Chondrocyte (in vitro differentiated cells): ENCODE measurements around the gene TEAD1. TPM values are rescaled to one million over a fixed set of nuclear protein-coding genes. Genes with fewer than 3 reads are reported as not detected.
A peak's percentile ranks its signal among the peaks of the same experiment; 100 is the strongest.

Experiments
- DNase-seq: peaks from one replicate; pipeline ENCODE4 v3.0.0; 2021; ENCODE audit warnings: mixed read lengths, low spot score
- H3K27ac Mint-ChIP-seq: one replicate; pipeline ENCODE4 v1.8.0; 2021; ENCODE audit warnings: mild to moderate bottlenecking, moderate library complexity, mixed read lengths; ENCODE audit not compliant: unreplicated experiment
- H3K27me3 Mint-ChIP-seq: 2 replicates; pipeline ENCODE4 v1.8.0; 2021; ENCODE audit warnings: low read depth, mixed read lengths
- H3K36me3 Mint-ChIP-seq: 2 replicates; pipeline ENCODE4 v1.8.0; 2021; ENCODE audit warnings: low read depth, mixed read lengths
- H3K4me1 Mint-ChIP-seq: 2 replicates; pipeline ENCODE4 v1.8.0; 2021; ENCODE audit warnings: low read depth, mild to moderate bottlenecking, mixed read lengths
- H3K4me3 Mint-ChIP-seq: one replicate; pipeline ENCODE4 v1.8.0; 2021; ENCODE audit warnings: mild to moderate bottlenecking, moderate library complexity, mixed read lengths; ENCODE audit not compliant: unreplicated experiment
- H3K9me3 Mint-ChIP-seq: 2 replicates; pipeline ENCODE4 v1.8.0; 2021; ENCODE audit warnings: low read depth, mixed read lengths
- CTCF ChIP-seq: fragments of 200-600 bp; sonication (generic); IDR thresholded peaks from 2 replicates; pipeline ENCODE4 v1.5.0; 2021; ENCODE audit warnings: antibody characterized with exemption, mild to moderate bottlenecking, moderate library complexity
- total RNA-seq: library from RNA; stranded (reverse); gene quantifications from 3 replicates; pipeline ENCODE4 v1.2.1, GENCODE V29; 2021

The TEAD1 gene
- total RNA-seq, 1 donor from 2014 or later = 137 TPM

- Mint-ChIP-seq H3K27ac (no peak overlapping the region), H3K36me3 (no peaks in the 10 kb centered on the region), H3K4me3 (no peak overlapping the region), H3K27me3 (no peaks in the 10 kb centered on the region), H3K9me3 (no peaks in the 10 kb centered on the region), H3K4me1 (peaks cover 72% of the 10 kb centered on the region)
- TF ChIP-seq CTCF = no peak
- DNase-seq = no peak
Measured at GRCh38 chr11:12721816-12722604, 47.8 kb downstream of the TEAD1 start.

GRCh38 chr11:12723421-12724300, 49.4 kb downstream of the TEAD1 start:
- H3K27ac Mint-ChIP-seq = peak overlapping the region; percentile 86
- no peak overlapping the region for H3K4me3 Mint-ChIP-seq
- no peaks in the 10 kb centered on the region for H3K9me3 Mint-ChIP-seq
- H3K36me3 Mint-ChIP-seq = no peaks in the 10 kb centered on the region
- DNase-seq = no peak
- H3K4me1 Mint-ChIP-seq = peaks cover 85% of the 10 kb centered on the region
- no peaks in the 10 kb centered on the region for H3K27me3 Mint-ChIP-seq
- TF ChIP-seq CTCF = no peak

DNA sequence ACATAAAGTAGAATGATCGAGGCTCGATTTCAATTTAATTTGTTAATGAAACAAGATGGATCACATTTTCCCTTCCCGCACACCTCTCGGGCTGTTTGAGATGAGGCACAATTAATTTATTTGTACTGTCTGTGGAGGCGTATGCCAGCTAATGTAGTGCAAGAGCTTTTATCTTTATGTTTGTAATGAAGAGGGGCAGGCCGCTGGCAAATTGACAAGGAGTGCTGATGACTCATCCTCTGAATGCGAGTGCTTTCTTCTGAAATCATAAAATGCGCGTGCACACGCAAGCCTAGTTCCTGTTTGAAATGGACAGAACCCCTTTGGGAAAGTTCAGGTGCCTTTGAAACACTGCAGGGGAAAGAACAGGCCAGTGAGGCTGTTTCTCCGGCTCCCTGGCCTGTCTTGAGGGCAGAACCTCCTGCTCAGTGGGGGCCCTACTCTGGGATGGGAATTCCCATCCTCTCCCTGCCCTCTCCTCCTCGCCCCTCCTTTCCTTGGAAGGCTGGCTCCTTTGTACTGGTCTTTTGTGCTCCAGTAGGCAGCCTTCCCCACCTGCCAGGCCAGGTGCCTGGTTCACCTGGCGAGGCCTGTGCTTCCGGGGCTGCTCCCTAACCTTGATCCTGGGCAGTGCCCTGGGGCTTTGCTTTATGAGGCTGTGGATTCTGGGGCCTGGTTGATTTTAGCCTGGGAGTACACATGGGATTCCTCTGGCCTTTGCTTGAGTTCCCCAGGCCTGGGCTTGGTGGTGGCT, 50.3 kb downstream of the TEAD1 start:
- peaks cover 90% of the 10 kb centered on the region for H3K4me1 Mint-ChIP-seq
- no peak overlapping the region for H3K4me3 Mint-ChIP-seq
- peak overlapping the region; percentile 86 for H3K27ac Mint-ChIP-seq
- TF ChIP-seq CTCF = no peak
- no peaks in the 10 kb centered on the region for H3K36me3 Mint-ChIP-seq
- no peaks in the 10 kb centered on the region for H3K27me3 Mint-ChIP-seq
- no peak for DNase-seq
- no peaks in the 10 kb centered on the region for H3K9me3 Mint-ChIP-seq

DNA sequence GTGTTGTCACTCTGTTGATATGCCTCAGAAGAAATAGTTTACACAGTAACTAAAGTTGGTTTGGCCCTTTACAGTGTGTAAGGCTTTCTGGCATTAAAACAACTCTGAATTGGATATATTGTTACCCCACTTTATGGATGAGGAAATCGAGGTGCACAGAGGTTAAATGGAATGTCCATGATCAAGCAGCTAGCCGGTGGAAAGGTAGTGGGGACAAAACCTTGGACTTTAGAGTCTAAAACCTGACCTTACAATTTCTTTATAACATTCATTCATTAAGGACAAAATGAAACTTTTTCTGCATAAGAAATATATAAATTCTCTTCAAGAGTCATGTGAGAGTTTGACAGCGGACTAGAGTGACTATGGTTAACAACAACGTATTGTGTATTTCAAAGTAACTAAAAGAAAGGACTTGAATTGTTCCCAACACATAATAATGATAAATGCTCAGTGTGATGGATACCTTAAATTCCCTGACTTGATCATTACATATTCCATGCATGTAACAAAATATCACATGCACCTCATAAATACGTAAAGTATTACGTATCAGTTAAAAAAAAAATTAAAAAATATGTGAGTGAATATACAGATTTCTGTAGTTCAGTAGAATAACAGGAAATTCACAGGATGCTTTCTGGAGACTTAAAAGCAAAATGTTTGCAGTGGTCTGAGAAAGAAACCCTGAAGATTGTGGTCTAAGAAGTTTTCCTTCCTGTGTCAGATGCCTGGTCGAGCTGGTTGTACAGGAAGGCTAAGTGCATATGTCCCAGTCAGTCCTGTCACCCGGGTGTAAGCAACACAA, 51.0 kb downstream of the TEAD1 start:
- Mint-ChIP-seq H3K27ac (peak overlapping the region; percentile 86), H3K36me3 (no peaks in the 10 kb centered on the region), H3K27me3 (no peaks in the 10 kb centered on the region), H3K4me3 (no peak overlapping the region), H3K9me3 (no peaks in the 10 kb centered on the region), H3K4me1 (peaks cover 88% of the 10 kb centered on the region)
- DNase-seq = no peak
- no peak for TF ChIP-seq CTCF
